Hepatic stellate cell (primary cell): ENCODE data around the gene GSK3B.

Experiments
- DNase-seq: peaks from one replicate; pipeline ENCODE4 v3.0.0; 2011; ENCODE audit warnings: low spot score

The GSK3B gene

GRCh38 chr3:120095979-120096426 lies 1.8 kb upstream of the GSK3B start:
- no peak for DNase-seq

- DNase-seq: peak; percentile 74
These were observed 1.2 kb upstream of the GSK3B start for GRCh38 chr3:120095226-120095978.

GRCh38 chr3:120094776-120095225 lies 554 bp upstream of the GSK3B start:
- peak; percentile 99 for DNase-seq

DNA sequence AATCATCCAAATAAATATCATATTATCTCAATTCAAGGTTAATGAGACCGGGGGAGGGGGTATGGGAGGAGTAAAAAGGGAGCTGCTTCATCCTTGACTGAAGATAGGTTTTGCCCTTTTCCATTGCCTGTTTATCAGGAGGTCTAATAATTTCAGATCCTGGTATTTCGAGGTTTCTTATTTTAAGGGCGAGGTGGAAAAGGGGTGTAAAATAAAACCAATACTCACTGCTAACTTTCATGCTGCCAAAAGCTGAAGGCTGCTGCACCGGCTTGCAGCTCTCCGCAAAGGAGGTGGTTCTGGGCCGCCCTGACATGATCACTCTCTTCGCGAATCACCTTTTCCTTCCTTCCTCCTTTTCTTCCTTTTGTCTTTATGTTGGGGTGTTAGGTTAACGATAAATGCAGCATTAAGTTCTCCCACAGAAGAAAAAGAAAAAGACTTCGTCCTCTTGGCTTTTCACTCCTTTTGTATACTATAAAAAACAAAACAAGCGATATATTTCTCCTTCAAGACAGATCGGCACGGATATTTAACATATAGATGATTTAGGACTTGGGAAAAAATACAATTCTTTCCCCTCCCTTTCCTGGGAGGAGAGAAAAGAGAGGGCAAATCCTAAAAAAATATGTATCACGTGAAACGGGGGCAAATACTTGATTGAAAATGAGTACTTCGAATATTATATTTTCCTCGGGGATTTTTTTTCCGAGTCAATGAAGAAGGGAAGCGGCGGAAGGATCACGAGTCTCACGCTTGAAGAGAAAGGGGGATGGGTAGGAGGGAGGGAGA lies 932 bp downstream of the GSK3B start:
- DNase-seq: no peak

DNA sequence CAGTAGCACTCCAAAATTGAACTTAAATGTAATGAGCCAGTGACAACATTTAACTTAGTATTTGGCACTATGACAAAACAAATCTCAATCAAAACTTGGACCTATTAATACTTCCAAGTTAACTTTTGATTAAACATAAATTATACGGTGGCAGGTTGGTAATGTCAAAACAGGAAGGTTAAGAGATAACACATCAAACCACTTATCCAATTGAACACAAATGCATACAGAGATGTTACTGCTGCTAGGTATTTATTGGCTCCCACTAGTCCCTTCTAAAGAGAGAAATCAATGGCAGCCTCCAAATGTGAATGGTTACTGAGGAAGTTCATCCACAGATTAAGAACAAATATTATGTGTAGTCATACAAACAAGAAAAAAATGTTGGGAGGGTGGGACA lies 1.8 kb downstream of the GSK3B start:
- DNase-seq: no peak

GRCh38 chr3:120090422-120090821 lies 3.8 kb downstream of the GSK3B start:
- DNase-seq: no peak

DNA sequence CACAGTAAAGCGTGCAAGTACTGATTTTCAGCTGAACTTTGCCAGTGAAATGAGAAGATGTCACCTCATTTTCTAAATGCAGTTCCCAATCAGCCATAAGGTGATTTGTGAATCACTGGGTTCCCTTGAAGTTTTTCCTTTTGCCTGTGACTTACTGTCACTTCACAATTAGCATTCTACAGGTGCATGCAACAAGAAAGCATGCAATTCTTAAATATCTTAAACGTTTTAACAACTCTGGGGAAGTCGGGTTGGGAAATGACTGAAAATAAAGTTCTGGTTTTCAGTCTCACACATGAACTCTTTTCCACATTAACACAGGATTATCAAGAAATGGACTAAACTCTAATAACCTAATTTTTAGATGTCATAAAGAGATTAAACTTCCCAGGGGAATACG lies 5.2 kb downstream of the GSK3B start:
- no peak for DNase-seq

- DNase-seq: no peak
These were observed 5.6 kb downstream of the GSK3B start for GRCh38 chr3:120088622-120089021.

DNA sequence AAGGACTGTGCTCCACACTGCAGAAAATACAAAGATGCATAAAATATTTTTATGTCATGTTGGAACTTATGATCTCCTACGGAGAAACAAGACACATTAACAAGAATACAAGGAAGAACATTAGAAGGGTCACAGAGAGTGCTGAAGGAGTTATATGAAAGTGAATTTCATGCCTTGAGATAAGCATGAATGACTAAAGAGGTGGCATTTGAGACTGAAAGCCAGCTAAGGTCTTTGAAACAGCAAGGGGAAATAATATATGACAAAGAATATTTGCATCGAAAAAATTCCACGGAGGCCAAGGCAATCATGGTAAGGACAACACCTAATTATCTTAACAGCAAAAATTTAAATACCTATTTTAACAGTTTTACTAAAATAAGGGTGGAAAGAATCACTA lies 12.5 kb downstream of the GSK3B start:
- no peak for DNase-seq

DNA sequence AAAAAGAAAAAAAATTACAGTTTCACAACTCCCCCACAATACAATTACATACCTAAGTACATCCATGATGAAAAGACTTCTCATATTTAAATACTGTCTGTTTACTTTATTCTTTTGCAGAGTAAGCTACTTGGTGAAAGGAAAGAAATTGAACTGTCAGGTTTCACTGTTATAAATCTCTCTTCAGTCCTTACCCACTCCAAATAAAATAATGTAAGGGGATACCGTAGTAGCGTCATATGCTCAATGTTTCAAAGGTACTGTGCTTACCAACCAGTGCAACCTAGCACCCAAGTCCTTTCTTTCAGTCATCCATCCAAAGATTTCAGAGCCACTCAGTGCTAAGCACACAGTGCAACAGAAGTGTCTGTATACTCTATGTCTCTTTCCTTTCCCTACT lies 13.4 kb downstream of the GSK3B start:
- DNase-seq: no peak

- DNase-seq: no peak
These were observed 16.5 kb downstream of the GSK3B start for GRCh38 chr3:120077731-120078130.

GRCh38 chr3:120072867-120073525 lies 21.3 kb downstream of the GSK3B start:
- DNase-seq: no peak

DNA sequence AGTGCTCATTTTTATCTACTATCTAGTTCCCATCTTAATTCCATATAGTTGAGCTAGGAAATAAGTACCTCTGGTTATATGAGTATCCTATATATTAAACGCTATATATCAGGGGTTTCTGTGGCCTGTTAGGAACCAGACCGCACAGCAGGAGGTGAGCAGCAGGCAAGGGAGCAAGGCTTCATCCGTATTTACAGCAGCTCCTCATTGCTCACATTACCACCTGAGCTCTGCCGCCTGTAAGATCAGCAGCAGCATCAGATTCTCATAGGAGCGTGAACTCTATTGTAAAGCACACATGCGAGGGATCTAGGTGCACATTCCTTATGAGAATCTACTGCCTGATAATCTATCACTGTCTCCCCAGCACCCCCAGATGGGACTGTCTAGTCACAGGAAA lies 23.0 kb downstream of the GSK3B start:
- no peak for DNase-seq

DNA sequence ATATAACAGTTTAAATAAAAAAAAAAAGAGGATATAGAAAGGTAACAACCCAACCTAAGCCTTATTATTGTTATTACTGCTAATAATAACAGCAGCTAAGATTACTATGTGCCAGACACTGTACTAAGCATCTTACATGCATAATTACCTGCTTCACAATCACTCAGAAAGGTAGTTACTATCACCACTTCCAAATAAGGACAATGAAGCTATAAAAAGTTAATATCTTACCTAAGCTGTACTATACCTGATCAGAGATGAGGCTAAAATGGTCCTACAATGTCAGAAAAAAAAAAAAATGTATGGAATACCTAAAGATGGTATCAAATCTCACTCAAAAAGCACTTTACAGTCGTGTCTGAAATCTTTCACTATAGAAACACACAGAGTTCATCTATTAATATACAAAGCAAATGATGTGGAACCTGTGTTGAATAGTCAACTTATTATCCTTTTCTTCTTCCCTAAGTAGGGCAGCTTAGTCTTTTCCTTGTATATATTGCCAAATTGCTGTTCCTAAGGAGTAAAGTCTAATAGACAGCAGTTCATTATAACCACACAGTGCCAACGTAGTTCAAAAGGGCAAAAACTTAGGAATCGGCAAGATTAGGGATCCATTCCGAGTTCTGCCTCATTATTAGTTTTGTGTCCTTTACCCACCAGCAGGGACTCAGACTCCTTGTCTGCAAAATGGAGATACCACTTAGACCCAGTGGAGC lies 23.8 kb downstream of the GSK3B start:
- no peak for DNase-seq

DNA sequence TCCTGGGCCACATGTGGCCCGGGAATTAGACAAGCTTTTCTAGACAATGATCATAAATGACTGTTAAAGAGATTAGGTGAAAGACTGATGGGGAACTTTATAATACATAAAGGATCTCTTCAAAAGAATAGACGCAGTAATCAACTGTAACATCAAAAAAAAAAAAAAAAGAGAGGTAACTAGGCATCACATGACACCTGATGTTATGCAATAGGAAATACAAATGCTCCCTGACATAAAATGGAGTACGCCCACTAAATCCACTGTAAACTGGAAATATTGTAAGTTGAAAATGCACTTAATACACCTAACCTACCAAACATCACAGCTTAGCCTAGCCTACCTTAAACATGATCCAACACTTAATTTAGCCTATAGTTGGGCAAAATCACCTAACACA lies 27.2 kb downstream of the GSK3B start:
- DNase-seq: no peak

DNA sequence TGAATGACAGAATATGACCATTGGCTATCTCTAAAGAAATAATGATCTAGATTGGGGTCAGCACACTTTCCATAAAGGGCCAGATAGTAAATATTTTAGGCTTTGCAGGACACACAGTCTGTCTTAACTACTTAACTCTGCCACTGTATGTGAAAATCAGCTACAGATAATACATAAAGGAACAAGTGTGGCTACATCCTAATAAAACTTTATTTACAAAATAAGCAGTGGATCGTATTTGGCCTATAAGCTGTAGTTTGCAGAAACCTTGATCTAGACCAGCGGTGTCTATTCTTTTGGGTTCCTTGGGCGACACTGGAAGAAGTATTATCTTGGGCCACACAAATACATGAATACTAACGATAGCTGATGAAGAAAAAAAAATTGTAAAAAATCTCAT lies 27.6 kb downstream of the GSK3B start:
- no peak for DNase-seq

DNA sequence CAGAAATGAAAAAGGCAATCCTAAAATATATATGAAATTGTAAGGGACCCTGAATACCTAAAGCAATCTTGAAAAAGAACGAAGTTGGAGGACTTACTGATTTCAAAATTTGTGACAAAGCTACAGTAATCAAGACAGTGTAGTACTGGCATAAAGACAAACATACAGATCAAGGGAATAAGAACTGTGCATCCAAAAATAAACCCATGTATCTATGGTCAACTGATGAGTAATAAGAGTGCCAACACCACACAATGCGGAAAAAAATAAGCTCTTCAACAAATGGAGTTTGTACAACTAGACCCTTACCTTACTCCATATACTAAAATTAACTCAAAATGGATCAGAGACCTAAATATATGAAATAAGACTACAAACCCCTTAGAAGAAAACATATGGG lies 29.6 kb downstream of the GSK3B start:
- no peak for DNase-seq

GRCh38 chr3:120062474-120062873 lies 31.8 kb downstream of the GSK3B start:
- no peak for DNase-seq

DNA sequence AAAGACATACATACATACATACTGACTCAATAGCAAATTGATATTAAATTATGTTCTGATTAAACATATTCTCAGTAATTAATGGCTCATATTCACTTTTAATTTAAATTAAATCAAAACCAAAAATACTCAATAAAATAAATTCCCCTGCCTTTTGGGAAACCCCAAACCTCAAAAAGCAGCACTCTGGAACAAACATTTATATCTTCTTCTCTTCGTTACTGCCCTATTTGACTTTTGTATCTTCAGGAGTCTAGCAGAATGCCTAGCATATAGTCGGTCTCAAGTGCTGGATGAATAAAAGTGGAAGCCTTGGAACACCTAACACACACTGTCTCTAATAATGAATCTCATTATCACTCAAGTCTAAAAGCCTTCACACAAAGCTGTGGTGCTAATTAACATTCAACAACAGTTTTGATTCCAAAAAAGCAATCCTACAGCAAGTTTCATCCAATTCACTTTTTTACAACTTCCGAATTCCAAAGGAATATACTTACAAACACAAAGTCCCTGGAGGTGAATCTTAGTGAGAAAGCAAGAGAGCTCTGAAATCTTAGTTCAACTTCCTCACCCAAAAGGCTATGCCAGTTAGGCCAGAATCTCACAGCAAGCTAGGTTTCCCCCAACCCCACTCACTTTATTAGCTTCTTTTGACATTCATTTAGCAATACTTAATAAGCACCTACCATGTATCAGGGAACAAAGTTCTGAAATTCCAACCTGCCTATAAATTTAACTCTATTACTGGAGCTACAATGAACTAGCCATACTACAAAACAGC lies 35.0 kb downstream of the GSK3B start:
- DNase-seq: no peak

DNA sequence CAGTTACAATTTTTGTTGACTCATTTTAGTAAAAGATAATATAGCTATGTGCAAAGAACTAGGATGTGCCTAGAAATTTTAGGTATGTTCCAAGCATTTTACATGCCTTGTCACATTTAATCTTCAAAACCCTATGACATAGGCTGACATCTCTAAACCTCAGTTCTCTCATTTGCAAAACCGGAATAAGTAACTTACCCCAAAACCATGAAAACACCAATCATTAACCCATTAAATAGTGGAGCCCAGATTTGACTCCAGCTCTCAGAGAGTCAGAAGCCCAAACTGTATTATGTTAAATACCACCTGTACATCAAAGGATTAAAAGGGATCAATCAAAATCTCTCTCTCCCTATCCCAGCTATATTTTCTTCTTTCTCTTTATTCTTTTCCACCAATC lies 36.6 kb downstream of the GSK3B start:
- no peak for DNase-seq

DNA sequence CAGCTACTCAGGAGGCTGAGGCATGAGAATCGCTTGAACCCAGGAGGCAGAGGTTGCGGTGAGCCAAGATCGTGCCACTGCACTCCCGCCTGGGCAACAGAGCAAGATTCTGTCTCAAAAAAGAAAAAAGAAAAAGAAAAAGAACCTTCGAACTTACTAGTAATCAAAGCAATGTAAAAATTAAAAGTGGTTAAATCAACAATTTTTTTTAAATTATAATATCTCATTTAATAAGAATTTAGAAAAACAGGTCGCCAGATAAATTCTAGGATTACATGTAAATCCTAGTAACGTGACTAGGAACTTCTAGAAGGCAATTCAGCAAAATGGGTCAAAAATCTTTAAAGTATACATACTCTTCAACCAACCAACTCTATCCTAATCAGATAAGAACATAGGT lies 37.2 kb downstream of the GSK3B start:
- no peak for DNase-seq
